Frontal cortex (tissue), 4 donors: ENCODE results near the gene FRMD8. TPM values are rescaled to one million over a fixed set of nuclear protein-coding genes. Genes with fewer than 3 reads are reported as not detected.
A peak's percentile ranks its signal among the peaks of the same experiment; 100 is the strongest.
"Not testable (repeated sequence)": the region's sequence is repeated elsewhere in the genome, so short reads cannot be mapped to it uniquely, and the experiment has no call there.

Experiments used
- DNase-seq, 2 donors: peaks; one replicate each; pipeline ENCODE4 v3.0.0; 2012; ENCODE audit warnings: low spot score in 2 of 2
- FAIRE-seq: peaks from 2 replicates; lab custom pipeline; 2012; peaks lifted over from hg19 to GRCh38; lab: Jason Lieb, UNC
- small RNA-seq: library from RNA; depleted of rRNA; stranded (forward); fragments of <200 nt; gene quantifications from one replicate; pipeline ENCODE3, GENCODE V24; 2014
- total RNA-seq: library from RNA; depleted of rRNA; stranded (reverse); fragments of >200 nt; gene quantifications from one replicate; pipeline ENCODE4 v1.2.3, GENCODE V29; 2014
- donor health status: control.
- donor health status: control.
- donor health status: control.

The FRMD8 gene
- total RNA-seq, 1 donor from 2014 or later, result 8.2 TPM

- FAIRE-seq, result no peak
- no peak for DNase-seq
Measured at GRCh38 chr11:65445101-65445603, 58.7 kb downstream of the FRMD8 start.

GRCh38 chr11:65445604-65446445, 59.4 kb downstream of the FRMD8 start:
- FAIRE-seq (no peak), DNase-seq (no peak)

- DNase-seq, result no peak
- no peak for FAIRE-seq
Measured at GRCh38 chr11:65446446-65447277, 60.2 kb downstream of the FRMD8 start.

- no peak for DNase-seq
- FAIRE-seq, result no peak
Measured at GRCh38 chr11:65448074-65448417, 61.6 kb downstream of the FRMD8 start.

GRCh38 chr11:65448418-65449105, 62.1 kb downstream of the FRMD8 start:
- DNase-seq, result no peak
- no peak for FAIRE-seq

GRCh38 chr11:65451301-65451700, 64.9 kb downstream of the FRMD8 start:
- not testable (repeated sequence) for FAIRE-seq

GRCh38 chr11:65452259-65452658, 65.8 kb downstream of the FRMD8 start:
- not testable (repeated sequence) for FAIRE-seq, DNase-seq

More at GRCh38 chr11:65451301-65451700, 64.9 kb downstream of the FRMD8 start:
- not testable (repeated sequence) for DNase-seq

- DNase-seq (no peak), FAIRE-seq (no peak)
Measured at GRCh38 chr11:65452806-65453490, 66.5 kb downstream of the FRMD8 start.

GRCh38 chr11:65454311-65454695, 67.9 kb downstream of the FRMD8 start:
- no peak for FAIRE-seq
- DNase-seq, result peak in 1 of 2 donors; percentile 46

GRCh38 chr11:65454696-65455456, 68.4 kb downstream of the FRMD8 start:
- peak; percentile 92 to 96 for DNase-seq
- FAIRE-seq, result no peak

GRCh38 chr11:65456418-65456817, 70.0 kb downstream of the FRMD8 start:
- no peak for DNase-seq
- no peak for FAIRE-seq

- FAIRE-seq (no peak), DNase-seq (no peak)
Measured at GRCh38 chr11:65459552-65459951, 73.1 kb downstream of the FRMD8 start.

Small RNA genes lying within 50 kb of the gene (small RNA-seq; reads per million reads assigned to genes)
- gene RF01684, result not detected

Other genes with a start within 250 kb of the FRMD8 start
- gene SPDYC, start 216.4 kb upstream of the FRMD8 start, total RNA-seq, result not detected
- 48.5 TPM for gene CAPN1, start 204.7 kb upstream of the FRMD8 start, total RNA-seq
- 2.9 TPM for gene POLA2, start 124.7 kb upstream of the FRMD8 start, total RNA-seq
- 6.1 TPM for gene CDC42EP2, start 71.8 kb upstream of the FRMD8 start, total RNA-seq
- 17.5 TPM for gene DPF2, start 52.8 kb upstream of the FRMD8 start, total RNA-seq
- gene TIGD3, start 31.9 kb upstream of the FRMD8 start, total RNA-seq, result 5.3 TPM
- gene SLC25A45, start 4.0 kb upstream of the FRMD8 start, total RNA-seq, result 0.41 TPM
- gene NEAT1, start 36.2 kb downstream of the FRMD8 start, total RNA-seq, result 1.6 TPM
- 6,549 TPM for gene MALAT1, start 112.4 kb downstream of the FRMD8 start, total RNA-seq
- 39.1 TPM for gene SCYL1, start 138.4 kb downstream of the FRMD8 start, total RNA-seq
- 17.5 TPM for gene LTBP3, start 171.7 kb downstream of the FRMD8 start, total RNA-seq
- 15.9 TPM for gene ZNRD2, start 183.8 kb downstream of the FRMD8 start, total RNA-seq
- gene FAM89B, start 185.9 kb downstream of the FRMD8 start, total RNA-seq, result 19.6 TPM
- gene EHBP1L1, start 189.4 kb downstream of the FRMD8 start, total RNA-seq, result 8.6 TPM
- gene KCNK7, start 209.2 kb downstream of the FRMD8 start, total RNA-seq, result not detected
- gene MAP3K11, start 227.6 kb downstream of the FRMD8 start, total RNA-seq, result 6.9 TPM
- gene PCNX3, start 229.1 kb downstream of the FRMD8 start, total RNA-seq, result 7.7 TPM